SU-DHL-6 (cell line): Measurements from ENCODE around the gene AP1B1.

Source experiments
- H2AFZ ChIP-seq: fragments of 200-600 bp; sonication (generic); 2 replicates; pipeline ENCODE4 v1.6.1; 2014; ENCODE audit warnings: low read depth, mild to moderate bottlenecking, moderate library complexity, mixed read lengths, antibody characterized with exemption, low read length; ENCODE audit not compliant: severe bottlenecking
- H3F3A ChIP-seq: fragments of 200-600 bp; shearing (Covaris generic); 2 replicates; pipeline ENCODE4 v1.6.0; 2016; ENCODE audit warnings: antibody characterized with exemption, mild to moderate bottlenecking; ENCODE audit not compliant: insufficient read depth
- H3K27ac ChIP-seq: fragments of 200-600 bp; sonication (generic); 2 replicates; pipeline ENCODE4 v1.5.1; 2016; ENCODE audit warnings: low read depth, mild to moderate bottlenecking, low read length, moderate library complexity, mixed read lengths
- H3K27me3 ChIP-seq: fragments of 200-600 bp; sonication (generic), shearing (Covaris generic); 2 replicates; pipeline ENCODE4 v1.6.0; 2014; ENCODE audit warnings: mild to moderate bottlenecking, low read length
- H3K36me3 ChIP-seq: fragments of 200-600 bp; sonication (generic); 2 replicates; pipeline ENCODE4 v1.6.1; 2014; ENCODE audit warnings: mild to moderate bottlenecking, low read length, mixed read lengths
- H3K4me2 ChIP-seq: fragments of 300-600, 200-600 bp; shearing (Covaris generic), sonication (generic); 2 replicates; pipeline ENCODE4 v1.6.0; 2014; ENCODE audit warnings: low read length, low read depth, mild to moderate bottlenecking; ENCODE audit not compliant: poor library complexity, severe bottlenecking
- H3K4me3 ChIP-seq: fragments of 200-600 bp; sonication (generic); 2 replicates; pipeline ENCODE4 v1.5.1; 2014; ENCODE audit warnings: antibody characterized with exemption, low read length, mild to moderate bottlenecking, mixed read lengths; ENCODE audit not compliant: insufficient read depth, poor library complexity, severe bottlenecking
- H3K79me2 ChIP-seq: fragments of 200-600 bp; sonication (generic); 2 replicates; pipeline ENCODE4 v1.6.1; 2014; ENCODE audit warnings: mild to moderate bottlenecking, low read length, moderate library complexity; ENCODE audit not compliant: insufficient read depth
- H3K9ac ChIP-seq: fragments of 200-600 bp; sonication (generic); 2 replicates; pipeline ENCODE4 v1.7.0; 2014; ENCODE audit warnings: mild to moderate bottlenecking, low read length
- H3K9me2 ChIP-seq: fragments of 200-600 bp; sonication (generic); replicated peaks from 2 replicates; pipeline ENCODE4 v1.6.1; 2014; ENCODE audit warnings: low read length; ENCODE audit not compliant: insufficient read depth
- H3K9me3 ChIP-seq: fragments of 200-600 bp; sonication (generic); 2 replicates; pipeline ENCODE4 v1.6.1; 2014; ENCODE audit warnings: low read length, mixed read lengths; ENCODE audit not compliant: insufficient read depth
- H4K20me1 ChIP-seq: fragments of 200-600 bp; sonication (generic); 2 replicates; pipeline ENCODE4 v1.6.1; 2014; ENCODE audit warnings: low read depth, mild to moderate bottlenecking, antibody characterized with exemption, low read length, moderate library complexity, mixed read lengths
- CTCF ChIP-seq: fragments of 200-600 bp; sonication (generic); IDR thresholded peaks from one replicate; pipeline ENCODE4 v1.5.1; 2017; ENCODE audit warnings: antibody characterized with exemption, mild to moderate bottlenecking, low read length, moderate library complexity; ENCODE audit not compliant: insufficient read depth, poor library complexity, severe bottlenecking
- EZH2phosphoT487 ChIP-seq: fragments of 200-600 bp; sonication (generic), shearing (Covaris generic); conservative IDR thresholded peaks from 2 replicates; pipeline ENCODE4 v1.6.1; 2018; ENCODE audit warnings: mild to moderate bottlenecking, antibody characterized with exemption, low read length, moderate library complexity, mixed read lengths

The AP1B1 gene

GRCh38 chr22:29336751-29337490, 51.4 kb downstream of the AP1B1 start:
- no peaks in the 10 kb centered on the region for H3K9me2 ChIP-seq
- H3K27ac ChIP-seq = no peak overlapping the region
- no peak overlapping the region for H3K4me3 ChIP-seq
- H3K9ac ChIP-seq = no peak overlapping the region
- H3K4me2 ChIP-seq = no peak overlapping the region
- no peaks in the 10 kb centered on the region for H3K9me3 ChIP-seq
- no peak overlapping the region for H2AFZ ChIP-seq
- no peaks in the 10 kb centered on the region for H3K27me3 ChIP-seq
- H3K36me3 ChIP-seq = no peaks in the 10 kb centered on the region
- no peaks in the 10 kb centered on the region for H4K20me1 ChIP-seq
- no peaks in the 10 kb centered on the region for H3K79me2 ChIP-seq
- no peaks in the 10 kb centered on the region for H3F3A ChIP-seq
- TF ChIP-seq EZH2phosphoT487 (no peak), CTCF (no peak)

GRCh38 chr22:29335656-29336055, 52.7 kb downstream of the AP1B1 start:
- H3K27me3 ChIP-seq = no peaks in the 10 kb centered on the region
- H3K79me2 ChIP-seq = no peaks in the 10 kb centered on the region
- H2AFZ ChIP-seq = no peak overlapping the region
- H3K27ac ChIP-seq = no peak overlapping the region
- H3F3A ChIP-seq = no peaks in the 10 kb centered on the region
- H4K20me1 ChIP-seq = no peaks in the 10 kb centered on the region
- H3K4me2 ChIP-seq = no peak overlapping the region
- H3K9me2 ChIP-seq = no peaks in the 10 kb centered on the region
- no peak overlapping the region for H3K4me3 ChIP-seq
- no peak overlapping the region for H3K9ac ChIP-seq
- H3K36me3 ChIP-seq = no peaks in the 10 kb centered on the region
- no peak for TF ChIP-seq CTCF
- TF ChIP-seq EZH2phosphoT487 = no peak
- no peaks in the 10 kb centered on the region for H3K9me3 ChIP-seq

- H3F3A ChIP-seq = no peaks in the 10 kb centered on the region
- H4K20me1 ChIP-seq = no peaks in the 10 kb centered on the region
- H3K4me2 ChIP-seq = no peak overlapping the region
- TF ChIP-seq EZH2phosphoT487 (no peak), CTCF (no peak)
- no peak overlapping the region for H3K27ac ChIP-seq
- H2AFZ ChIP-seq = no peak overlapping the region
- H3K79me2 ChIP-seq = no peaks in the 10 kb centered on the region
- no peak overlapping the region for H3K4me3 ChIP-seq
- H3K9me2 ChIP-seq = no peaks in the 10 kb centered on the region
- no peaks in the 10 kb centered on the region for H3K36me3 ChIP-seq
- no peaks in the 10 kb centered on the region for H3K27me3 ChIP-seq
- H3K9ac ChIP-seq = no peak overlapping the region
- H3K9me3 ChIP-seq = no peaks in the 10 kb centered on the region
Measured at GRCh38 chr22:29334696-29335344, 53.5 kb downstream of the AP1B1 start.
